ENCODE data around the gene BUB1B. TPM values are rescaled to one million over a fixed set of nuclear protein-coding genes. Genes with fewer than 3 reads are reported as not detected.
"Not testable (repeated sequence)": the region's sequence is repeated elsewhere in the genome, so short reads cannot be mapped to it uniquely, and the experiment has no call there.

BUB1B gene
- total and polyA plus RNA-seq, 8 donors, result 1.6 to 25.0 (median 4.4) TPM

- Histone ChIP-seq H3K4me3 (no peak overlapping the region), H3K36me3 (no peaks in the 10 kb centered on the region), H3K4me1 (peaks cover 0 to 3% (median 0%) of the 10 kb centered on the region in 4 donors), H3K27me3 (no peaks in the 10 kb centered on the region), H3K27ac (peak overlapping the region in 1 of 5 donors; percentile 46), H3K9me3 (no peaks in the 10 kb centered on the region)
- TF ChIP-seq POLR2AphosphoS5 (IDR thresholded peaks at IDR 0.05), result no peak
- TF ChIP-seq POLR2A (IDR thresholded peaks at IDR 0.05), result no peak
- TF ChIP-seq EP300 (IDR thresholded peaks at IDR 0.05), result no peak
- no peak for TF ChIP-seq CTCF (IDR thresholded peaks at IDR 0.05)
- peak; percentile 70 to 71 for DNase-seq
- intact Hi-C loops (cut with DNase I; ENCODE audit: low total_unique reads), result no loop called here
- WGBS, 5 donors, result 26 to 62% (median 37%) methylated on average over 8 of the region's 8 CpGs
Measured at GRCh38 chr15:40115670-40116093, 45.2 kb upstream of the BUB1B start.

- intact Hi-C loops (cut with DNase I; ENCODE audit: low total_unique reads), result no loop called here
- 26 to 53% (median 41%) methylated on average over 3 of the region's 3 CpGs for WGBS, 5 donors
- DNase-seq, result no peak
Measured at GRCh38 chr15:40118473-40118872, 42.4 kb upstream of the BUB1B start.

GRCh38 chr15:40121911-40122638, 38.8 kb upstream of the BUB1B start:
- 72 to 78% (median 76%) methylated on average over 6 of the region's 6 CpGs for WGBS, 5 donors
- H3K27me3 ChIP-seq, result no peaks in the 10 kb centered on the region
- no peaks in the 10 kb centered on the region for H3K9me3 ChIP-seq
- no peak overlapping the region for H3K4me3 ChIP-seq
- no peak overlapping the region for H3K27ac ChIP-seq
- intact Hi-C loops (cut with DNase I; ENCODE audit: low total_unique reads), result no loop called here
- H3K36me3 ChIP-seq, result no peaks in the 10 kb centered on the region
- TF ChIP-seq POLR2AphosphoS5 (IDR thresholded peaks at IDR 0.05), result no peak
- TF ChIP-seq CTCF (IDR thresholded peaks at IDR 0.05), result no peak
- TF ChIP-seq POLR2A (IDR thresholded peaks at IDR 0.05), result no peak
- TF ChIP-seq EP300 (IDR thresholded peaks at IDR 0.05), result no peak
- H3K4me1 ChIP-seq, result no peaks in the 10 kb centered on the region
- DNase-seq, result no peak

More at GRCh38 chr15:40118473-40118872, 42.4 kb upstream of the BUB1B start:
- Histone ChIP-seq H3K4me3 (no peak overlapping the region), H3K4me1 (peaks cover 0 to 3% (median 0%) of the 10 kb centered on the region in 4 donors), H3K9me3 (no peaks in the 10 kb centered on the region), H3K27me3 (no peaks in the 10 kb centered on the region), H3K36me3 (no peaks in the 10 kb centered on the region), H3K27ac (no peak overlapping the region)
- TF ChIP-seq POLR2AphosphoS5 (IDR thresholded peaks at IDR 0.05) (no peak), EP300 (IDR thresholded peaks at IDR 0.05) (no peak), CTCF (IDR thresholded peaks at IDR 0.05) (no peak), POLR2A (IDR thresholded peaks at IDR 0.05) (no peak)

GRCh38 chr15:40122989-40123388, 37.9 kb upstream of the BUB1B start:
- 92 to 100% (median 100%) methylated on average over 1 of the region's 1 CpG for WGBS, 5 donors
- DNase-seq; H3K27ac ChIP-seq; intact Hi-C loops (cut with DNase I; ENCODE audit: low total_unique reads); H3K4me1 ChIP-seq; H3K9me3 ChIP-seq; H3K36me3 ChIP-seq; H3K27me3 ChIP-seq; H3K4me3 ChIP-seq: not testable (repeated sequence)

GRCh38 chr15:40123863-40124262, 37.0 kb upstream of the BUB1B start:
- DNase-seq; H3K36me3 ChIP-seq; H3K4me1 ChIP-seq; H3K27ac ChIP-seq; intact Hi-C loops (cut with DNase I; ENCODE audit: low total_unique reads); H3K9me3 ChIP-seq; H3K27me3 ChIP-seq; H3K4me3 ChIP-seq: not testable (repeated sequence)
- 86 to 98% (median 93%) methylated on average over 5 of the region's 5 CpGs for WGBS, 5 donors

DNA sequence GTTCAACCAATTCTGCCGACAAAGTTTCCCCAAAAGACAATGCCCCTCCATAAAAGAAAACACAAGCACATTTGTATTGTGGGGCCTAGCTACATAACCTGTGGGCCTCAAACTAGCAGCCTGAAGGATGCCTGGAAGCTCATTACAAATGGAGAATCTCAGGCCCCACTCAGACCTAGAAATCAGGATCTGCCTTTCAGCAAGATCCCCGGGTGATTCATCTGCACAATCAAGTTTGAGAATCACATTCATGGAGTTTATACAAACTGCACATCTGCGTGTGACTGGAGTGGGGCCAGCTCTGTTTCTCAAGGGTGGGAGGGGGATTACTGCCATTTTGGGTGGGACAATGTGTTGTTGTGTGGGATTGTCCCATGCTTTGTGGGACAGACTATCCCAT, 36.5 kb upstream of the BUB1B start:
- 67 to 74% (median 72%) methylated on average over 3 of the region's 3 CpGs for WGBS, 5 donors
- H3K36me3 ChIP-seq; DNase-seq; H3K4me1 ChIP-seq; intact Hi-C loops (cut with DNase I; ENCODE audit: low total_unique reads); H3K27ac ChIP-seq; H3K27me3 ChIP-seq; H3K4me3 ChIP-seq; H3K9me3 ChIP-seq: not testable (repeated sequence)

- H3K36me3 ChIP-seq; H3K27me3 ChIP-seq; H3K27ac ChIP-seq; intact Hi-C loops (cut with DNase I; ENCODE audit: low total_unique reads); H3K4me3 ChIP-seq; H3K9me3 ChIP-seq; H3K4me1 ChIP-seq: not testable (repeated sequence)
- WGBS, 5 donors, result 44 to 69% (median 49%) methylated on average over 4 to 5 of the region's 5 CpGs
- DNase-seq, result peak in 1 of 2 donors; percentile 50
Measured at GRCh38 chr15:40124807-40125285, 36.0 kb upstream of the BUB1B start.
